DND-41 (cell line): Measurements from ENCODE around the gene PTHLH.

Experiments
- EZH2 ChIP-seq: IDR thresholded peaks from 3 replicates; pipeline ENCODE4 v1.6.1; 2012; ENCODE audit warnings: borderline replicate concordance, low read depth, mild to moderate bottlenecking, moderate library complexity, low read length, inconsistent platforms; ENCODE audit not compliant: severe bottlenecking
- TF ChIP-seq, protein P1 (sequence below): IDR thresholded peaks from 2 replicates; pipeline ENCODE4 v1.5.1; 2012; ENCODE audit warnings: borderline replicate concordance, low read length, moderate library complexity, mild to moderate bottlenecking; ENCODE audit not compliant: poor library complexity, severe bottlenecking; ENCODE audit errors: extremely low read depth

DNA sequence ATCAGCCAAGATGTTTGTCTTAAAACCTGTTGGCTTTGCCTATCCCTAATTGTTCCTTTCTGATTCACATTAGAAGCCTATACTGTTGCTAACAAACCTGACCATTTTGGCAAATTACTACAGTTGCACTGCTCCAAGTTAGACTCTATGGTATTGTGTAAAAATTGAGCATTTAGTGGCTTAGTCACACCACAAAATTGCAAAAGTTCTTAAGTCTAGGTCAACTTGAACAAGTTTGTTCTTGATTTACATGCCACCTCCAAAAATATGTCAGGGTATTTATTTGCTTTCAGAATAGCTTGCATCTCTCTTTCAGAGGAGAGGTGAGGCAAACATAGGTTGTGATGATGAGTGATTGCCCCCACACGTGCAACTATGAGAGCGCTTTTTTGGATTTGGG, 27.0 kb upstream of the PTHLH start:
- no peak for TF ChIP-seq EZH2
- TF ChIP-seq, protein P1, sequence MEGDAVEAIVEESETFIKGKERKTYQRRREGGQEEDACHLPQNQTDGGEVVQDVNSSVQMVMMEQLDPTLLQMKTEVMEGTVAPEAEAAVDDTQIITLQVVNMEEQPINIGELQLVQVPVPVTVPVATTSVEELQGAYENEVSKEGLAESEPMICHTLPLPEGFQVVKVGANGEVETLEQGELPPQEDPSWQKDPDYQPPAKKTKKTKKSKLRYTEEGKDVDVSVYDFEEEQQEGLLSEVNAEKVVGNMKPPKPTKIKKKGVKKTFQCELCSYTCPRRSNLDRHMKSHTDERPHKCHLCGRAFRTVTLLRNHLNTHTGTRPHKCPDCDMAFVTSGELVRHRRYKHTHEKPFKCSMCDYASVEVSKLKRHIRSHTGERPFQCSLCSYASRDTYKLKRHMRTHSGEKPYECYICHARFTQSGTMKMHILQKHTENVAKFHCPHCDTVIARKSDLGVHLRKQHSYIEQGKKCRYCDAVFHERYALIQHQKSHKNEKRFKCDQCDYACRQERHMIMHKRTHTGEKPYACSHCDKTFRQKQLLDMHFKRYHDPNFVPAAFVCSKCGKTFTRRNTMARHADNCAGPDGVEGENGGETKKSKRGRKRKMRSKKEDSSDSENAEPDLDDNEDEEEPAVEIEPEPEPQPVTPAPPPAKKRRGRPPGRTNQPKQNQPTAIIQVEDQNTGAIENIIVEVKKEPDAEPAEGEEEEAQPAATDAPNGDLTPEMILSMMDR, result no peak
